GM21515 (cell line): ENCODE measurements around the gene FRYL.

Source experiments
- ATAC-seq: cut with Tn5 transposase; IDR thresholded peaks from one replicate; pipeline ENCODE4 v1.9.1; 2021; ENCODE audit not compliant: unreplicated experiment

FRYL gene

GRCh38 chr4:48629458-48629857, 150.6 kb downstream of the FRYL start:
- ATAC-seq, result no peak

- no peak for ATAC-seq
These were observed 156.8 kb downstream of the FRYL start for GRCh38 chr4:48623182-48623780.

- no peak for ATAC-seq
These were observed 159.2 kb downstream of the FRYL start for GRCh38 chr4:48620831-48621230.

- ATAC-seq, result no peak
These were observed 160.0 kb downstream of the FRYL start for GRCh38 chr4:48620093-48620492.

GRCh38 chr4:48604527-48604926, 175.6 kb downstream of the FRYL start:
- no peak for ATAC-seq

- no peak for ATAC-seq
These were observed 176.0 kb downstream of the FRYL start for GRCh38 chr4:48604041-48604440.

- no peak for ATAC-seq
These were observed 176.6 kb downstream of the FRYL start for GRCh38 chr4:48603366-48604003.

- no peak for ATAC-seq
These were observed 177.3 kb downstream of the FRYL start for GRCh38 chr4:48602763-48603162.

- ATAC-seq, result no peak
These were observed 177.9 kb downstream of the FRYL start for GRCh38 chr4:48602222-48602621.

GRCh38 chr4:48596336-48596735, 183.7 kb downstream of the FRYL start:
- ATAC-seq, result no peak

- no peak for ATAC-seq
These were observed 185.9 kb downstream of the FRYL start for GRCh38 chr4:48594180-48594579.

- no peak for ATAC-seq
These were observed 188.7 kb downstream of the FRYL start for GRCh38 chr4:48591372-48591771.

- no peak for ATAC-seq
These were observed 189.2 kb downstream of the FRYL start for GRCh38 chr4:48590884-48591283.

- no peak for ATAC-seq
These were observed 191.0 kb downstream of the FRYL start for GRCh38 chr4:48589098-48589445.

GRCh38 chr4:48588230-48589097, 191.6 kb downstream of the FRYL start:
- ATAC-seq, result no peak

- no peak for ATAC-seq
These were observed 194.7 kb downstream of the FRYL start for GRCh38 chr4:48585401-48585800.

GRCh38 chr4:48578132-48578968, 201.7 kb downstream of the FRYL start:
- peak; percentile 83 for ATAC-seq

GRCh38 chr4:48575964-48576363, 204.1 kb downstream of the FRYL start:
- no peak for ATAC-seq

GRCh38 chr4:48571471-48571870, 208.6 kb downstream of the FRYL start:
- no peak for ATAC-seq

GRCh38 chr4:48570646-48571220, 209.3 kb downstream of the FRYL start:
- ATAC-seq, result no peak

GRCh38 chr4:48566034-48566384, 214.1 kb downstream of the FRYL start:
- ATAC-seq, result no peak
